Measurements from ENCODE around the gene KIF20B. TPM values are rescaled to one million over a fixed set of nuclear protein-coding genes. Genes with fewer than 3 reads are reported as not detected.
A peak's percentile ranks its signal among the peaks of the same experiment; 100 is the strongest.

The KIF20B gene
- total and polyA plus RNA-seq, 2 of the 13 experiments (the other 11 are each of a cell fraction or from before 2014, with no cell fraction given) = 3.5 to 38.6 TPM

- TF ChIP-seq SAP130 (CRISPR knock-in tag; IDR thresholded peaks at IDR 0.05; ENCODE audit: low read depth) (peak; percentile 100), PAF1 (CRISPR knock-in tag; IDR thresholded peaks at IDR 0.05) (no peak), ZBTB39 (CRISPR knock-in tag; IDR thresholded peaks at IDR 0.05) (no peak), ZBTB43 (CRISPR knock-in tag; conservative IDR thresholded peaks at IDR 0.05) (peak; percentile 67; the same call in 1 of the 2 replicates), SIX1 (CRISPR knock-in tag; IDR thresholded peaks at IDR 0.05; ENCODE audit: borderline replicate concordance) (no peak), TRAFD1 (CRISPR knock-in tag; IDR thresholded peaks at IDR 0.05; ENCODE audit: borderline replicate concordance) (no peak; the same call in 1 of the 2 replicates), MAFF (IDR thresholded peaks at IDR 0.05; ENCODE audit: low read depth, low read length) (no peak), NRL (CRISPR knock-in tag; IDR thresholded peaks at IDR 0.05; ENCODE audit: borderline replicate concordance) (peak; percentile 74; the same call in 1 of the 2 replicates), PAWR (CRISPR knock-in tag; IDR thresholded peaks at IDR 0.05; ENCODE audit: borderline replicate concordance) (no peak), HOXA7 (CRISPR knock-in tag; IDR thresholded peaks at IDR 0.05) (0 out of 2 replicates have a peak, but pooled peaks have one; percentile 78), ELK4 (CRISPR knock-in tag; IDR thresholded peaks at IDR 0.05; ENCODE audit: borderline replicate concordance) (no peak), SP2 (CRISPR knock-in tag; IDR thresholded peaks at IDR 0.05) (peak; percentile 91), RCOR2 (CRISPR knock-in tag; IDR thresholded peaks at IDR 0.05) (peak; percentile 32; the same call in 1 of the 2 replicates), ZNF317 (CRISPR knock-in tag; IDR thresholded peaks at IDR 0.05) (peak; percentile 60; the same call in 1 of the 2 replicates), FOXO4 (CRISPR knock-in tag; conservative IDR thresholded peaks at IDR 0.05) (no peak)
Observed at GRCh38 chr10:89701242-89702120, at the start of gene KIF20B (continued).
